Inflammatory macrophage (primary cell): ENCODE results near the gene LDLRAP1.

Experiments used
- DNase-seq, 2 donors: peaks; one replicate each; pipeline ENCODE4 v3.0.0-alpha.2; 2020 to 2022

LDLRAP1 gene

DNA sequence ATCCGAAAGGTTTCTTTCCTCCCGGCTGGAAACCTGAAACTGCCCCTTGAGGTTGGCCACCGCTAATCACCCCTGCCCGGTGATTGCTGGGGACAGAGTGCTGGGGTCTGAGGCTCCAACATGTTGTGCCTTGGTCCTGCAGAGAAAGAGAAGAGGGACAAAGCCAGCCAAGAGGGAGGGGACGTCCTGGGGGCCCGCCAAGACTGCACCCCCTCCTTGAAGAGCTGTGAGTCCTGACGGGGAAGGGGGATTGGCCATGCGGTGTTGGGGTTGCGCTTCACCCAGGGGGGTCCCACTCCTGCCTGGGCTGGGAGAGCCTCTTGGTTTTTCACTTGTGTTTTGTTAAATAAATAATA lies 19.5 kb downstream of the LDLRAP1 start:
- no peak for DNase-seq

DNA sequence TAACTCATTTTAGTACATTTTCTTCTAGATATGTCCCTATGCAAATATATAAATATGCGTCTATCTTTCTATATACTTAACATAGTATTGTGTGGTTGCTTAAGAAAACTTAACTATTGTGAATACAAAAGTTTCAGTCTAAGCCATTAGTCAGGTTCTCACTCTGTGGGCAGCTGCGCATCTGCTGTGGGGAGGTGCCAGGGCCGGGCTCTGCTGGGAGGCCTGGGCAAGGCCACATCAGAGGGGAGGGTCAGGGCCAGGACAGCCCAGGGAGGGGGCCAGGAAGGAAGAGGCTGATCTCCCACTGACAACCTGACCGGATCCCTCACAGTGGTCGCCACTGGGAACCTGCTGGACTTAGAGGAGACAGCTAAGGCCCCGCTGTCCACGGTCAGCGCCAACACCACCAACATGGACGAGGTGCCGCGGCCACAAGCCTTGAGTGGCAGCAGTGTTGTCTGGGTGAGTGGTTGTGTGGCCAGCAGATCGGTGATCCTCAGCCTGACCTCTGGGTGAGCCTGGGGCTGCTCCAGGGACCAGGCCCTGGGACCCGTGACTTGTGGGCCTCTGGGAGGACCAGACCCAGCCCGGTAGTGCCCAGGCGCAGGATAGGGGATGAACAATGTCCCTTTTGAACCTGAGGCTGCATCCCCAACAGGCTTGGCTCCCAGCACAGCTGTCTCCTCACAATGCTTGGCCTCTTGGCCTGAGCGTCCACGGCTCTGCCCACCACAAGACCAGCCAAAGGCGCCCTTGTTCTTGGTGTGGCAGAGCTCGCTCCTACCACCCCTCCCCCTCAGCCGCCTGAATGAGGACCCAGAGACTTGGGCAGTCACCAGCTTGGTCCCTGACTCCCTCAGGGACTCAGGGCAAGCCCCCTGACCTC lies 20.2 kb downstream of the LDLRAP1 start:
- no peak for DNase-seq

DNA sequence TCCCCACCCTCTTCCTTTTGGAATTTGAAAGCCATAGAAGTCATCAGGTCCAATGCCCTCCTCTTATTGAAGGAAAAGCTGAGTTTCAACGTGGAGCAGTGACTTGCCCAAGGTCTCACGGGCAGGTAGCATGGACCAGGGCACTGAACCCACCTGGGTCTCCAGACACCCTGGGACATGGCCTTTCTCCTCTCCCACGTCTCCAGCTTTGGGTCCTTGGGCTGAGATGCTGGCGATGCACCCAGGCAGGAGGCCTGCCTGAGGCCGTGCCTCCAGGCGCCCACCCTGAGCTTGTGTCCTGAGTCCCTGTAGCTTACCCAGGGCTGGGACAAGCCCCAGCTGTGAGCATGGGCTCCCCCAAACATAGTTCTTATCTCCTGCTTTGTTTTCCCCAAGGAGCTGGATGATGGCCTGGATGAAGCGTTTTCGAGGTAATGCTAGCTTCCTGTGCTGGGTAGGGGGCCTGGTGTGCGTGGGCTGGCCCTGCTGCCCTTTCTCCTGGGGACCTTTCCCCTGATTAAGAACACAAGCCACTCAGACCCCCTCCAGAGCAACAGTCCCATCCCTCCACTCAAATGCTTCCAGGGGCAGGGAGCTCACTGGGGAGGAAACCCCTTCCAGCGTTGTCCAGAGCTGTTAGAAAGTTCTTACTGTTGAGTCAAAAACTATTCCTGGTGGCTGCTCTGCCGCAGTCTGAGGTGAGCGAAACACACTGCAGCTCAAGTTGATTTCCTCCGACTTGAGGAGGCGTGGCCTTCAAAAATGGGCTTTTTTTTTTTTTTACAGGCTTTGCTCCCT lies 21.6 kb downstream of the LDLRAP1 start:
- DNase-seq, result no peak

DNA sequence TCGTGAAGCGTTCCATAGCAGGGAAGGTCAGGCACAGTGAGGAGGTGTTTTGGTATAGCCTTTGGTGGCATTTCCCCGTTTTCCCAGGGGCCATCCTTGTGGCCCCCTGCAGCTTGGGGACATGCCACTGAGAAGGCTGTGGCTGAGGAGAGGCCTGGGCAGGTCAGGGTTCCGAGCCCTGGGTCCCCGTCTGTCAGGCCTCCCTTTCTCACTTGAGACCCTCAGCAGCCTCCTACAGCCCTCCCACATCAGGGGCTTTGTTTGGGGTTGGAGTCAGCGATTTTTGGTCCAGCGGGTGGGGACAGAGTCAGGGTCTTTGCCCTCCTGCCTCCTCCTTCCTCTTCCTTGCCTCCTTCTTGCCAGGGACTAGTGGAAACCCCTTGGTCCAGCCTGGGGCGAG lies 22.2 kb downstream of the LDLRAP1 start:
- no peak for DNase-seq

DNA sequence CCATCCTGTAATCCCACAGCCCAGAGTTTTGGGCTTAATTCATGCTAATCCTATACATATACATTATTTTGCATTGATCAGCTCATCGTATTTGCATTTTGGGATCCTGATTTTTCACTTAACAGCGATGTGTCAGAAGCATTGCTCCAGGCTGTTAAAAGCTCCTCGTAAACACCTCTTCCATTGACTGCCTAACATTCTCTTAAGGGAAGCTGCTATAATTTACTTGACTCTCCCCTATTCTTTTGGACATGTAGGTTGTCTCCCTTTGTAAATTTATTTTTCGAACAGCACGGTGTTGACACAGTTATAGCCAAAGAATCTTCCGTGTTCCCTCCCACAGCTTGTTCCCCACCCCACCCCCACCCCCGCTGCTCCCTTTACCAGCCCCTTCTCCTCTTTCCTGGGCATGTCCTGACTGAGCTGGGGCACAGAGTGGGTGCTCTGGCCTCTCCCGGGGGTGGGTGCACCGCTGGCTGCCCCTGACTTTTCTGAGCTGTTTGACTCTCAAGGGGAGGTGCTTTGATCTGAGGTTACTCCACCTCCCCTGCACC lies 22.8 kb downstream of the LDLRAP1 start:
- DNase-seq, result no peak

DNA sequence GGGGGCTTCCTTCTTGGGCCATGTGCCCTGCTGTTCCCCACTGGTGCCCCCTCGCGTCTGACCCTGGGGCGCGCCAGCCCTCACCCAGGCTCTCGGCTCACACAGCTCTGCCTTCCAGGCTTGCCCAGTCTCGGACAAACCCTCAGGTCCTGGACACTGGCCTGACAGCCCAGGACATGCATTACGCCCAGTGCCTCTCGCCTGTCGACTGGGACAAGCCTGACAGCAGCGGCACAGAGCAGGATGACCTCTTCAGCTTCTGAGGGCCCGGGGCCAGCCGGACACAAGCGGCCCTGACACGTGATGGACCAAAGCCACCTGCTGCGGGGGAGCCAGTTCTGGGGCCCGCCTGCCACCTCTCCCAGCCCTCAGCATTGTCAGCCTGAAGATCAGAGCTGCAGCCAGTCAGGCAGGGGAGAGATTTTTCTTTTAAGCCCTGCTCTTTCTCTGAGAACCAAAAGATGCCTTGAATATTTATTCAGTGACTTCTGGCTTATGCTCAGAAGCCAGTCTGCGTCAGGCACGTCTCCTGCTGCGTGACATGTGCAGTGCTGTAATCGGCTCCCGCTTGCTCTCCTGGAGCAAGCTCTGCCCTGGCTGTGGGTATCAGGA lies 23.4 kb downstream of the LDLRAP1 start:
- no peak for DNase-seq

DNA sequence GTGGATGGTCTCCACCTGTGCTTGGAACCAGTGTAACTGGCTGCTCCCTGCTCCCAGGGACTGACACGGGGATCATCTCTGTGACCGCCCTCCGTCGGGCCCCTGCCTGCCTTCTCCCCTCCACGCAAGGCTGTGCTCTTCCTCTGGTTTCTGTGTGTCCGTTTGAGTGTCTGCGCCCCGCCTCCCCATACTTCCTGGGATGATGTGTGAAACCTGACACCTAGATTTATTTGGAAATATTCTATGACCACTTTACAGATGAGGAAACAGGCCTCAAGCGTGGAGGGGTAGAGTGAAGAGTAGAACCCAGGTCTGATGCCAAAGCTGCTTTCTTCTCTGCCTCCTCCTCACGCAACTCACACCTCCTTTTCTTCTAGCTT lies 24.3 kb downstream of the LDLRAP1 start:
- DNase-seq, result no peak

DNA sequence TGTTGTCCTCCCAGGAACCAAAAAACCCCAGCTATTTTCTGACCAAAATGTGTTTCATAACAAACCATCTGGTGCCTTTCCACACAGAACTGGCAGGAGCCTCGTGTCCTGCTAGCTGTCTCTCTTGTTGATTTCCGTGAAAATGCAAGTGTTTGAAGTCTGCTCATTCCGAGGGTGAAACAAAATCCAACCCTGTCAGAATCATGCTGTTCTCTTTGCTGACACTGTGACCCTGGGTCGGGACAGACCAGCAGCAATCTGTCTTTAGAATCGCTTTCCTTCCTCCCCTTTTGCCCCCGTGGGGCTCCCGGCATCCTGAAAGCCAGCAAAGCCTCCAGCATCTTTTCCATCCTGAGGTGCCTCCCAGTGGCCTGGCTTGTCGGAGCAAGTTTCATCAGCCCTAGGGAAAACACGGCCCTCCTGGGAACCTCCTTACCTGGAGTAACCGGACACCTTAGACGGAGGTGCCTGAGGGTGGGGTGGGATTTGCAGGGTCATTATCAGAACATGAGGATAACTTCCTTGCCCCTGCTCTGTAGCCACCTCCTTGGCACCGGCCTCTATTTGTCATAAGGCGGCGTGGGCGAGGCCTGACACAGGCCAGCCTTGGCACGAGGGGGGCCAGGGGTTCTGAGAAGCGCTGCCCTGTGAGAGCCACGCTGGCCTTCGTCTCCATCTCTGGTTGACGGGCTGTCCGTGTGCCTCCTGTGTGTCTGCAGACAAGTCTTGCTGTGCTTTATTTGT lies 24.9 kb downstream of the LDLRAP1 start:
- no peak for DNase-seq

DNA sequence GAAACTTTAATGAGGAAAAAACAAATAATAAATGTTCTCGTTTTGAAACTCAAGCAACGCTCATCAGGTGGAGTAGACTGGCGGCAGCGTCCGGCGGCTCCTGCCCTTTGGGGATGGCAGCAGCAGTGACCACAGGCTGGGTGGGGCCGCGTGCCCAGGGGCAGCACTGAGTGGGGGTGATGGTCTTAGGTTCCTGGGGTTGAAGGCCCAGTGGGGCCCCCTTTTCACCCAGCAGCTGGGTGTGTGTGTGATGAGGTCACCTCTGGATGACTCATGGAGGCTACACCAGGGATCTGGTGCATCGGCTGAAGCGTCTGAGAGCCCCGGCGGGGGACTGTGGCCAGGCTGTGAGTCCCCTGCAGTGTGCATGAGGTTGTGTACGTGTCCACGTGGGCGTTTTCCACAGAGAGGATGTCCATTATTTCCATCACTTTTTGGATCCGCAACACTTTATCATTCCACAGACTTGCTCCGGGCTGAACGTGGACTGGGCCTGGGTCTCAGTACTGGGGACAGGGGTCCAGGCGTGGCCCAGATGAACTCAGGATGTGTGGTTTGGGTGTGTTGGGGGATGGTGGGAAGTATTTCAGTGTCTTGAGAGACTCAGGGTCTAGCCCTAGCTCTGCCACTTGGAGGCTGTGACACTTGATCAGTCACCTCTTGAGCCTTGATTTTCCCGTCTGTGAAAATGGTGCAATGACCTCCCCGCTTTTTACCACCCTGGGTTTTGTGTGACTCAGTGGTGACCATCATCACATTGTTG lies 25.6 kb downstream of the LDLRAP1 start:
- DNase-seq, result peak in 1 of 2 donors; percentile 25

DNA sequence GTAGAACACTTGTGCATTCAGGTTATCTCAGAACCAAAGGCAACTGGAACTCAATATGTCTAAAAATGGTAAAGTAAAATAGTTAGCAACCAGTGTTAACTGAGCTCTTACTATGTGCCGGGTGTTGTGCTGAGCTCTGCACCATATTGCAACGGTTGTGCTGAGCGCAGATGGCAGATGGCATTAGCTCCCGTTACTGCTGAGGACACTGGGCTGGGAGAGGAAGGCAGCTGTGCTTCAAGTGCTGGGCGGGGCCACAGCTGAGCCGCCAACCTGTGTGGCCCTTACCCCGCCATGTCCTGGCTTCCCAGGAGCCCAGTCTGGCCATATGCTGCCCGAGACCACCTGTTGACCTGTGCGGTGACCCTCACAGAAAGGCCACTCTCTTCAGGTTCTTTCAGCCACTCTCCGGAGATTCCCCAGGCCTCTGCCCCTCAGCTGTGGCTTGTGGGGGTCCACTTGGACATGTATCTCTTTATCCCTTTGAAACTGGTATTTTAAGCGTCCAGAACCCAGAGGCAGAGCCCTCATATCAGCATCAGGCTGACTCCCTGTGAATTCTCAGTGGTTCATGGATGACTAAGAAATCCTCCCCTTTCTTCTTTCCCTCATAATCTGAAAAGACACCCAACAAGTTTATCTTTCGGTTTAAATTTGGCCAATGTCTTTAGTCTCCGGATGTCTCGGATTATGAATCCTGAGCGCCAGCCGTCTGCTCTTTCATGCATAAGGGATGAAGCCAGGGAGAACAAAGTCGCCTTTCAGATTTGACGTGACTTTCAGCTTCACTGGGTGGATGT lies 26.4 kb downstream of the LDLRAP1 start:
- no peak for DNase-seq

DNA sequence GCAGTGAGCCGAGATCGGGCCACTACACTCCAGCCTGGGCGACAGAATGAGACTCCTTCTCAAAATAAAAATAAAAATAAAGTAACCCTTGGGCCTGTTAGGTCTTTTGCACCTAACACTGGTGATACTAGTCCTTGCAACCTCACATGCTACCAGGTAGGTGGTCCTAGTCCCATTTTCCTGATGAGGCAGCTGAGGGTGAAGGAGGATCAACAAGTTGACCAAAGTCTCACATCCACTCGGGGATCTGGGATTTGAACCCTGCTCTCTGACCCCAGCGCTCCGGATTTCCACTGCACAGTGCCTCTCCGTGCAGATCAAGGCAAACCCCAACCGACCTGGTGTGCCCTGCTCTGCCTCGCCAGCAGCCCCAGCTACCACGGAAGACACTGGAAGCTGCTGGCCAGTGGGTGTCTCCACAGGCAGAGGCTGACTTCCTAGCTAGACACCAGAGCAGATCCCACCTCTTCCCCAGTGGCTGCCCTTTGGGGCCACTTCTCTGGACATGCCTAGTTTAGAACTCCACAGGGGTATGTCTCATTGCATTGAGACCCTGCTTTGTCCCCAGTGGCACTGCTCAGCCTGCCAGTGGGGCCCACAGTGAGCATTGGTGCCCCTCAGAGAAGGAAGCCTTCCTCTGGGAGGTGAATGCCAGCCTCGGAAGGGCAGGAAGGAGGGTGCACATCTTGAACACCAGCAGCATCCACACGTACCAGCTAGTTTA lies 27.6 kb downstream of the LDLRAP1 start:
- DNase-seq, result no peak

DNA sequence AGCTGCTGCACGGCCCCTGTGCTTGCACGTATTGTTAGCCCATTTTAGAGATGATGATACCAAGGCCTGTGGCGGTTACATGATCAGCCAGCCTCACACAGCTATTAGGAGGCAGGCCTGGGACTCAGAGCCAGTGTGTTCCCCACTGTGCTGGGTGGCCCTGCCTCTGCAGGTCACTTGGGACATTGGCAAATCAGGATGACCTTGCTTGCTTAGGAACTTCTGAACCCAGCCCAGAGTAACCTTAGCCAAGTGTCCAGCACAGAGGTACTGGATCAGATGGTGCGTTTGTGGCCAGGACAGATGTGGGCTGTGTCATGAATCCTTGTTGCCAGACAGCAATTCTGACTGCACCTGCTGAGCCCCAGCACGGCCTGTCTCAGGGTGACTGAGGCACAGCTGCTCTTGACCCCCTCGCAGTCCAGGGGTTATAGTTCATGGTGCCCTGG lies 28.1 kb downstream of the LDLRAP1 start:
- no peak for DNase-seq

DNA sequence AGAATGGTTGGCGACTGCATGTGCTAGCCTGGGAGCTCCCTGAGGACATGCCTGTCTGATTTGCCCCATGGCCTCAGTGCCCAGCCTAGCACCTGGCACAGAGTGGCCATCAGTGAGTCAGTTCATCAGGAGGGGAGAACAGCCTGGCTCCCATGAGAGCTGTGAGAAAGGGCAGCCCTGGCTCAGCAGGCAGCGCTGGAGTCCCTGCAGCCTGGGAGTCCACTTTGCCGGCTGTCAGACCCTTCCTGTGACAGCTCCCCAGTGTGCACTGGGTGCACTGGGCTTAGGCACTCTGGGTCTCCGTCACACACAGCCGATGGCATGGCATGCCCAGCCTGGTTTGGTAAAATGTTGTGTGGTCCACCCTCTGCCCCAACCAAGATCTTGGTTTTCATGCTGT lies 28.7 kb downstream of the LDLRAP1 start:
- DNase-seq, result no peak

DNA sequence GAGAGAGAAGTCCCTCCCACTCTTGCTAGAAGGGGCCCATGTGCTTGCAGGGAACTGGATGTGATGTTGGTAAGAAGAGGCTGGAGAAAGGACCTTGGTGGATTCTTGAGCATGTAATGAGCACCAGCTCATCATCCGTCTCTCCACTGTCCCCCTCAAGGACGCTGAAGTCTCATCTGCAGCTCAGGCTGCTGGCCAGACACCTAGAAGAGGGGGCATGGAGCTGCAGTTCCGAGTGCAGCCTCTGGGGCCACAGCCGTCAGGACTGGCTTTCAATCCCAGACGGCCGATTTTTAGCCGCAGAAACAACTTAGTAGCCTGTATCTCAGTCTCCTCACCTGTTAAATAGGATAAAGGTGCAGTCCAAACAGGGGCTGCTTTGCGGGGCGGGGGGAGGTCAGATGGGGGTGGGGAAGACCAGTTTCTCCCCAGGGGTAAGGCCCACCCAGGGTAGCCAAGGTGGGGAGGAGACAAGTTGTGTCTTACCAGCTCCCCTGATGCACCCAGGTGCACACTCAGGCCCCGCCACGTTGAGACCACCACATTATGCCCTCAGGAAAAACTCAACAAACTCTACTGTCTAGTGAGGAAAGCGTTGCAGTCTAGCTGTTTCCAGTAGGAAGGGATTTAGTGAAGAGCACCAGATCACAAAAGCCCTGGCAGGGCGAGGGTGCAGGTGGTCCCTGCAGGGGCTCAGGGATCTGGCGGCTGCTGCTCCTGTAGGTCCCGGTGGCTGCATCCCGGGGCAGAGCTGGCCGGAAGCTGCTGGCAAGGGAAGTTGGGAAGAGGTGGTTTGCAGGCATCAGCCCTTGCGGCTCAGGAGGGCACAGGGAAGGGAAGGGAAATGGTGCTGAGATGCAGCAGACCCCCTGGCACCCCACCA lies 29.5 kb downstream of the LDLRAP1 start:
- DNase-seq, result peak; percentile 55 to 58

DNA sequence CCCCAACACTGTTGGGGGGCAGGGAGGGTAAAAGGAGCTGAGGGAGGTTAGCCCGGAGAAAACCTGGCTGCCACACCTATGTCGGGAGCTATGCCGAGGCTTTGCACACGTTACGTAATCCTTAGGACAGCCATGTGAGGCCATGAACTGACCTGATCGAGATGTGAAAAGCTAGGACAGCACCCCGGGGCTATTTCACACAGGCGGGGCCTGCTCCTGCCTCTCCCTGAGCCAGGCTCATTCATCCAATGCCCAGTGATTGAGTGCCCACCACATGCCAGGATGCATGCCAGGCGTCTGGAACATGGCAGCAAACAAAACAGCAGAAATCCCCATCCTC lies 30.2 kb downstream of the LDLRAP1 start:
- DNase-seq, result no peak

DNA sequence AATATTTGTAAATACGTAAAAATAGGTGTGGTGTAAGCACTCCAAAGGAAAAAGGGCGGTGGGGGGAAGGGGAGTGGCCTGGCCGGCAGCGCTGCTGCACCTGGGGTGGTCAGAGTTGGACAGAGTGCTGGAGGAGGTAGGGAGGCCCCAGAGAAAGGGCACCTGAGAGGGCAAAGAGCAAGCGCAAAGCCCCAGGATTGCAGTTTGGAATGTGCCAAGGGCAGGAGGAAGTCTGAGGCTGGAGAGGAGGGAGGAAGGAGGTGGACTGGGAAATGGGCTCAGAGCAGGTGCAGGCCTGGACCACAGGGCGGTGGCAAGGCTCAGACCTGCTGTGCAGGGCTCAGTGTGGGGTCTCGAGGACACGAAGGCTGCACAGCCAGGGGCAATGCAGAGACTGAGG lies 30.6 kb downstream of the LDLRAP1 start:
- no peak for DNase-seq

DNA sequence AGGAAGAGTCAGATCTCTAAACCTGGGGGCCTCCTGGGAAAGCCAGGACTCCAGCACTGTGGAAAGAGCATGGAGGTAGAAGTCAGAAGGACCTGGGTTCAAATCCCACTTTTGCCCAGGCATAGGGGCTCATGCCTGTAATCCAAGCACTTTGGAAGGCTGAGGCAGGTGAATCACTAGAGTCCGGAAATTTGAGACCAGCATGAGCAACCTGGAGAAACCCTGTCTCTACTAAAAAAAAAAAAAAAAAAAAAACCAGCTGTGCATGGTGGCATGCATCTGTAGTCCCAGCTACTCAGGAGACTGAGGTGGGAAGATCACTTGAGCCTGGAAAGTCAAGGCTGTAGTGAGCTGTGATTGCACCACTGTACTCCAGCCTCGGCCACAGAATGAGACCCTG lies 31.8 kb downstream of the LDLRAP1 start:
- no peak for DNase-seq

DNA sequence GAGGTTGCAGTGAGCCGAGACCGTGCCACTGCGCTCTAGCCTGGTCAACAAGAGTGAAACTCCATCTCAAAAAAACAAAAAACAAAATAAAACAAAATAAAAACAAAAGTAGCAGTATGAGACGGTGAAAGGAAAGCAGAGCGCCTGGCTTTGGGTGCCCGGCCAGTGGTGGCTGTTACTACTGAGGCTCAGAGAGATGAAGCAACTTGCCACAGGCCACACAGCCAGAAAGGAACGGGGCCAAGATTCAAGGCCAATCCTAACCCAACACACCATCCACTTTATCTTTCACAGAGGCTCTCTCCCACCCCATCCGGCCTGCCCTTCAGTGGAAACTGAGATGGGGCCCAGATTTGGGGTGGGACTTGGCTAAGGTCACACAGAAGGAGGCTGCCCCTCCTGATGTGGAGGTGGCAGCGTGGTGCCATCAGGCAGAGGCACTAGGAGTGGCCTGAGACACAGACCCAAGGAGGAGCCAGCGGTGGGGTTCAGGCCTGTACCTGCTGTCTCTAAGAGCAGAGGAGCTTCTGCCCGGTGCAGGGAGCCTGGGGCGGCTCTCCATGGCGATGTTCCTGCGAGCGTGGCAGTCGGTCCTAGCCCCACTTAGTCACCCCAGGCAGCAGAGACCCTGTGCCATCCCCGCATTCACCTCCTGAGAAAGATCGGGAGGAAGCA lies 33.2 kb downstream of the LDLRAP1 start:
- DNase-seq, result no peak
